ENCODE data around the gene AIFM2. TPM values are rescaled to one million over a fixed set of nuclear protein-coding genes. Genes with fewer than 3 reads are reported as not detected.

The AIFM2 gene
- total RNA-seq, 1 experiment from 2014 or later, result 31.1 TPM

- TF ChIP-seq CTCF (IDR thresholded peaks at IDR 0.05; ENCODE audit: insufficient read depth in 1 of 2, low read depth in 1 of 2, low read length in 1 of 2, severe bottlenecking in 1 of 2, unreplicated experiment in 1 of 2), result peak in 1 of 2 experiments; percentile 0
- POLR2A ChIA-PET, result interaction anchor here (1.0 to 2.4 kb wide), 9 partner anchors 8 to 240 kb away, joined by 6 to 128 read pairs (median 17); partner anchors contain the start of genes PPA1 and SAR1A
- H3K36me3 Mint-ChIP-seq (ENCODE audit: insufficient read depth, unreplicated experiment), result peaks cover 57% of the 10 kb centered on the region
- peaks cover 15% of the 10 kb centered on the region; the same call in 1 of the 2 replicates for H3K4me1 ChIP-seq
- H3K27me3 ChIP-seq (replicated peaks; ENCODE audit: control insufficient read depth, insufficient read depth, low read length), result no peaks in the 10 kb centered on the region
- peak overlapping the region; percentile 98 for H3K4me3 Mint-ChIP-seq (ENCODE audit: unreplicated experiment)
- BruUV-seq (replicated peaks), result no TSS peak
- no peak for DNase-seq
- H3K4me3 ChIP-seq (ENCODE audit: low read depth, low read length), result peak overlapping the region; percentile 74
- H3K36me3 ChIP-seq (ENCODE audit: control insufficient read depth, insufficient read depth, low read length), result peaks cover 10% of the 10 kb centered on the region
- CTCF ChIA-PET, result interaction anchor here (0.6 to 3.6 kb wide), 34 partner anchors 9 to 1005 kb away, joined by 3 to 124 read pairs (median 11); partner anchors contain the start of genes EIF4EBP2, PPA1 and SAR1A
- peaks cover 8% of the 10 kb centered on the region for H3K4me1 Mint-ChIP-seq (ENCODE audit: low read depth, unreplicated experiment)
- H3K9me3 Mint-ChIP-seq (ENCODE audit: unreplicated experiment), result no peaks in the 10 kb centered on the region
- H3K27ac Mint-ChIP-seq (ENCODE audit: unreplicated experiment), result peak overlapping the region; percentile 68
- intact Hi-C loops (cut with micrococcal nuclease; ENCODE audit: unreplicated experiment), result loop anchor here (1.0 to 2.0 kb wide), 4 partner anchors 52 to 236 kb away; partner anchors contain the start of gene LRRC20
- H3K27me3 Mint-ChIP-seq (ENCODE audit: insufficient read depth, unreplicated experiment), result no peaks in the 10 kb centered on the region
- no peaks in the 10 kb centered on the region for H3K9me3 ChIP-seq
Measured at GRCh38 chr10:70147259-70147625, 14.6 kb upstream of the AIFM2 start.

GRCh38 chr10:70146489-70147258 lies 14.0 kb upstream of the AIFM2 start, which contains the start of gene TYSND1:
TSS of gene TYSND1 (minus strand) at chr10:70146700. CDS start at chr10:70146586, 114 bp downstream.
- TF ChIP-seq CTCF (IDR thresholded peaks at IDR 0.05; ENCODE audit: insufficient read depth in 1 of 2, low read depth in 1 of 2, low read length in 1 of 2, severe bottlenecking in 1 of 2, unreplicated experiment in 1 of 2), result peak; percentile 67 to 98
- POLR2A ChIA-PET, result interaction anchor here (0.5 to 2.4 kb wide), 50 partner anchors 8 to 1693 kb away, joined by 3 to 128 read pairs (median 5); partner anchors contain the start of genes AIFM2, EIF4EBP2, PPA1 and SAR1A
- Mint-ChIP-seq H3K4me3 (ENCODE audit: unreplicated experiment) (peak within 1 kb of the TSS; percentile 98), H3K27ac (ENCODE audit: unreplicated experiment) (peak within 1 kb of the TSS; percentile 68), H3K9me3 (ENCODE audit: unreplicated experiment) (no peaks in the 10 kb centered on the region), H3K27me3 (ENCODE audit: insufficient read depth, unreplicated experiment) (no peaks in the 10 kb centered on the region), H3K36me3 (ENCODE audit: insufficient read depth, unreplicated experiment) (peaks cover 51% of the 10 kb centered on the region), H3K4me1 (ENCODE audit: low read depth, unreplicated experiment) (peaks cover 8% of the 10 kb centered on the region)
- no peaks in the 10 kb centered on the region for H3K9me3 ChIP-seq
- peaks cover 6% of the 10 kb centered on the region for H3K36me3 ChIP-seq (ENCODE audit: control insufficient read depth, insufficient read depth, low read length)
- H3K4me1 ChIP-seq, result peaks cover 15% of the 10 kb centered on the region; the same call in 1 of the 2 replicates
- peak; percentile 100 for DNase-seq
- CTCF ChIA-PET, result interaction anchor here (0.6 to 3.6 kb wide), 65 partner anchors 10 to 1492 kb away, joined by 3 to 124 read pairs (median 6); partner anchors contain the start of genes AIFM2, EIF4EBP2, MACROH2A2 and PPA1
- H3K4me3 ChIP-seq (ENCODE audit: low read depth, low read length), result peak within 1 kb of the TSS; percentile 74
- intact Hi-C loops (cut with micrococcal nuclease; ENCODE audit: unreplicated experiment), result loop anchor here (1.0 to 2.0 kb wide), 9 partner anchors 14 to 236 kb away; partner anchors contain the start of genes AIFM2, LRRC20 and SAR1A
- no peaks in the 10 kb centered on the region for H3K27me3 ChIP-seq (replicated peaks; ENCODE audit: control insufficient read depth, insufficient read depth, low read length)
- TSS peak; percentile 98 for BruUV-seq (replicated peaks)

Measured in Caco-2 (cell line).